Erythroblast (primary cell): ENCODE results near the gene CCDC12.

ENCODE experiments used
- DNase-seq, 2 experiments: peaks; one replicate each; lab custom pipeline; 2025; lab: John Stamatoyannopoulos, UW
- GATA1 ChIP-seq: IDR thresholded peaks from 2 replicates; pipeline ENCODE4 v1.6.1; 2011; ENCODE audit warnings: low read depth, mild to moderate bottlenecking, control low read depth, low read length, moderate library complexity
- POLR2A ChIP-seq: IDR thresholded peaks from 2 replicates; pipeline ENCODE4 v1.6.1; 2011; ENCODE audit warnings: mild to moderate bottlenecking, low read length

Gene CCDC12

DNA sequence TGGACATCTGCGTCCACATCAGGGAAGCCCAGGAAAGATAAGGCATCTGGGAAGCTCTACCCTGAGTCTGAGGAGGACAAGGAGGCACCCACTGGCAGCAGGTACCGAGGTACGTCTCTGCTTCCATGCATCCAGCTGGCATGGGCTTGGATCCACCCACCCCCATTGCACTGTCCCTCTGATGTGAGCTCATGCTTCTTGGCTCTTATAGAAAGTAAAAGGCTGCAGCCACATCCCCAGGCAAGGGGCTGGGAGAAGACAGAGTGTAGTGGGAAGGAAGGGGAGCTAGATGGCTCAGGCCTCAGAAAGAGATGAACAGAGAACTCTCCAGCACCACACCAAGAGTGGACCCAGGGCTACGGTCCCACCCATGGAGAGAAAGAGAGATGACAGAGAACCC lies 80.8 kb downstream of the CCDC12 start:
- no peak for DNase-seq
- TF ChIP-seq POLR2A (no peak), GATA1 (no peak)

DNA sequence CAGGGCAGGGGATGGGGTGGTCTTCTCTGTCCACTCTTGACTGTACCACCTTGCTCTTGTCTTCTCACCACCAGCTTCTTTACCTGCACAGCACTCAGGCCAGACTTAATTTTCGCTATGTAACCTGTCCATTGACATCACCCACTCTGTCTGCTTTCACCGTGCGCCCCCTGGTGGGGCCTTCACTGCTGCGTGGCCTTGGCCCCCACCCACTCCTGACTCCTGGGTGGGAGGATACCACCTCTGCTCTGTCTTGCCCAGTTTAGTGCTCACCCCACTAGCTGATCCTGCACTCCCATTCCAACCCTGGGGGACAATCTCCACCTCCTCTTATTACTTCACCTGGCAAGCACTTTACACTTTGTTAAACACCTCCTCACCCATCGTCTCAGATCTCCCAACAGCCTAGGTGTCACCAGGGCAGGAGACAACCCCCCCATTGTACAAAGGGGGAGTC lies 81.3 kb downstream of the CCDC12 start:
- TF ChIP-seq GATA1 (no peak), POLR2A (no peak)
- peak; percentile 58 to 77 for DNase-seq

DNA sequence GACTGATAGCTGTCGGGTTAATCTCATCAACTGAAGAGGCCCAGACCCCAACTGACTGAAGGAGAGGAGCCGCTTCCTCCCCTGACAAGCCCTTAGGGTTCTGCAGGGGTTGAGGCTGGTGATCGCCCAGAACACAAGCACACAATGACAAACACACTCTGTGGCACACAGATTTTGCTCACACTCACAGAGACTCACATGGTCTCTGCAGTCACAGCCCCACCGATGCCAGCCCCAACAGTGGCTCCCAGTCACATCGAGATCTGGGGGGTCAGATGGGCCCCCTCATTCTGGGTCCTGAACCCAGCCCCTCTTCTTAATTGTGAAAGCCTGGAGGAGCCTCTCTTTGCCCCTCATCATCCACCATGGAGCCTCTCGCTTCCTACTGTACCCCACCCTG lies 82.3 kb downstream of the CCDC12 start:
- TF ChIP-seq GATA1 (no peak), POLR2A (no peak)
- no peak for DNase-seq

DNA sequence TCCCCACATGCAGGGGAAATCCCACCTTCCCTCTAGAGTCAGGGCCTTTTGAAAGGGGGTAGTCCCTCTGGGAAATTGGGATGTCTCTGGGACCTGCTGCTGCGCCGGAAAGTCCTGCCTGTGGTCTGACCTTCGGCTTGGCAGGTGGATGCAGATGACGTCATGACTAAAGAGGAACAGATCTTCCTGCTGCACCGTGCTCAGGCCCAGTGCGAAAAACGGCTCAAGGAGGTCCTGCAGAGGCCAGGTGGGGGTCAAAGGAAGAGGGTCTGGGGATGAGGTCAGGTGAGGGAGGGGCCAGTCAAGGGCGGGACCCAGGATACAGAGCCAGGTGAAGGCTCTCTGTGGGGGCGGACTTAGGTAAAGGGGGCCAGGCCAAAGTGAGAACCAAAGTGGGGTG lies 82.8 kb downstream of the CCDC12 start:
- DNase-seq, result no peak
- no peak for TF ChIP-seq POLR2A
- TF ChIP-seq GATA1, result no peak

DNA sequence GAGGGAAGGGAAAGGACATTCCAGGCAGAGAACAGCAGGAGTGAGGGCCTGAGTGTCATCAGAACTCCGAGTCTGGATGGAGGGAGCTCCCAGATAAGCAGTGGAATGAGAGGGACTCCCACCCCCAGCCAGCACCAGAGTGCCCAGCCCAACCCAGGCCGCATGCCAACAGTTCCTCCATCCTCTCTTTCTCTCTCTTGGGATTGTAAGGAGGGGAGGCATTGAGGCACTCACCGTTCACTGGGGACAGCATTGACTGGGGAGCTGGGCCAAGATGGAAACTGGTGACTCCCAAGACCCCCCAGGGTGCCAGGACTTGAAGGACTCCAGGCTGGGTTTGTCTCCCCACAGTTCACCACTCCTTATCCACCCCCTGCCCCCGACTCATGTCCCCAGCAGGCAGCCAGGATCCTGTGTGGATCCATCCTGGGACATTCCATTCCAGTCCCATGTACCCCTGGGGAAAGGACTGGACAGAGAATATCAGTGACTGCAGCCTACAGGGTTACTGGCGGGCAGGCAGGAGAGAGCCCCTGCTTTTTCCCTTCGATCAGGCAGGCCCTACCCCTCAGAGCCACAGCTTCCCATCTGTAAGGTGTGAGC lies 83.3 kb downstream of the CCDC12 start:
- TF ChIP-seq POLR2A (no peak), GATA1 (no peak)
- no peak for DNase-seq

DNA sequence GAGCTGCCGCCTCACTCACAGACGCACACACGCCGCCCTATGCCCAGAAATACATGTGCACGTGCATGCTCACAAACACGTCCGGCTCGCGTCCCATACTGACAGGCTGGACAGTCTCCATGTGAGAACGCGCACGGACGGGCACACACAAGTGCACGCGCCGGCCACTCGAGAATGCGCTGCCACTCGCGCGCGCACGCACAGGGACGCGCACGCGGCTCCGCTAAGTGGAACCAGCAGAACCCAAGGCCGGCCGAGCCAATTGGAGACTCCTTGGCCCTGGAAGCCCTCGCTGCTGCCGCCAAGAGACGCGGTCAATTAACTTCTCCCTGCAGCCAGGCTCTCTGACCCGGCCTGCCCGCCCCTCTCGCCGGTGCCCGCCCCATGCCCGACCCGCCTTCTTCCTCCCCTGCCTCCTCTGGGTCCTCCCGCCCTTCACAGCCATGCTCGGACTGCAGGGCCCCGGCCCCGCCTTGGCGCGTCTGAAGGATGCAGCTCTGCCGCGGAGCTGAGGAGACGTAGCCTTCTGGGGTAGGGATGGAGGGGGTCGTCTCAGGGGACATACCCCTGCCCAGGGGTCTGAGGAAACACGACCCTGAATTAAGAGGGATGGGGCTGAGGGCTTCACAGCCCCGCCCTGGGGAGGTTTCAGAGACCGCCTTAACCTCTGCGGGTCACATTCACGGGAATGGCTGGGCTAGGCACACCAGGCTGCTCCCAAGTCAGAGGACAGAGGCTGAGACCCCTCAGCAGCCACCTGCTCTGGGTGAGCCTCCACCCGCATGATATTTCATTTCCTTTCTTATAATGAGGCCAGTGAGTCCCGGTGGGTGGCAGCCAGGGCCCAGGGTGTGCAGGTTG lies 84.0 kb downstream of the CCDC12 start:
- no peak for TF ChIP-seq GATA1
- no peak for TF ChIP-seq POLR2A
- peak; percentile 43 to 55 for DNase-seq

DNA sequence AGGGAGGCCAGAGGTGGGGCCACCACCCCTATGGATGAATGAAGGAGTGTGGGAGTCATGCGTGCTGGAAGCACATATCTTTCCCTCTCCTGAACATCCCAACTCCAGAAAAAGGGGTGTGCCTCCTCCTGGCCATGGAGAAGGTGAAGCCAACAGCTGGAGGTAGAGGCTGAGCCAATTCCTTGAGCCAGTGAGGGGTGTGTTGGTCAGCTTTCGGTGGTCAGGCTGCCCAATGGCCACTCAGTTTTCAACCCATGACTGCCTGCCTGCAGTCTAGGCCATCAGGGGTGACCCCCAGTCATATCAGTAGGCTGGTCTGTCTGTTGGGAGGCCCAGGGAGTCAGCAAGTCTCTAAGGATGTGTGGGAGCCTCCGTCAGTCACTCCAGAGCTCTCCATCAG lies 85.4 kb downstream of the CCDC12 start:
- no peak for DNase-seq
- TF ChIP-seq POLR2A, result no peak
- no peak for TF ChIP-seq GATA1

DNA sequence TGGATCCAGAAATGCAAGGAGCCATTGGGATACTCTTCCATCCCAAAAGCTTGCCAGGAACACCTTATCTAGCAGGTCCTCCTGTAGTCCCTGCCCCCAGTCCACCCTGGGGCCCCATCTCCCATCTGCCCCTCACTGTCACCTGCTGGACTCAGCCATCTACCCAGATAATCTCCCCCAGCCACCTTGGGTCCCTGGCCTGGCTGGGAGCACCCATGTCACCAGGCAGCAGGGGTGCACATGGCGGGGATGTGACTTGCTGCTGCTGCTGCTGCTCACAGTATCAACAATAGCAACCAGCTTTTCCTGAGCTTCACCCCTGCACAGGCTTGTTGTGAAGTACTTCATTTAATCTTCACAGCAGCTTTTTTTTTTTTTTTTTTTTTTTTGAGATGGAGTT lies 86.4 kb downstream of the CCDC12 start:
- TF ChIP-seq GATA1, result no peak
- TF ChIP-seq POLR2A, result no peak
- peak; percentile 37 to 73 for DNase-seq

DNA sequence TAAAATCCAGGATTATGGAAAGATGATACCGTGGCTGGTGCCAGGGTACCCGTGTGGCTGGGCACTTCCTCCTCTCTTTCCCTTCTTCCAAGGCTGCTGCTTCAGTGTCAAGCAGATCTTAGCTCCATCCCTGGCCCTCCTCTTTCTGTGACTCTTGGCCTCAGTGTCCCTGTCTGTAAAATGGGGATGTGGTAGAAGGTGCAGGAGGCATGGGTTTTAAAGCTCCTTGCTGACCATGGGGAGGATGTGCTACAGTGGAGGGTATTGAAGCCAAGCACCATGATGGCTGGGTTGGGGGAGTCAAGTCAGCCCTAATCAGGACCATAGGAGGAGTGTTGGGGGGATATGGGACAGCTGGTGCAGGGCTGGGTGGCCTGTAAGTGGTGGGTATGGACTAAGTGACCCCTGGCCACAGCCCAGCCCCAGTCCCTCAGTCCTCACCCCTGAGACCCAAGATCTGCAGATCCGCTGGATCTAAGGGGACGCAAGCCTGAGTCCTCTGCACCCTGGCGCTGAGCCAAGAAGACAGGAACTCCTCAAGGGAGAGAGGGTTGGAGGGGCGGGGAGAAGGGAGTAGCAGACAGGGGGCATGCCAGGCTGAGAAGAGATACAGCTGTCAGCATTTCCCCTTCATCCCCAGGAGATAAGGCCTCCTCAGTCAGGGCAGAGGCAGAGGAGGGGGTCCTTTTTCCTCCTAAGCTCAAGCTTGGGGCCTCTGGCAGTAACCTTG lies 87.0 kb downstream of the CCDC12 start:
- DNase-seq, result peak; percentile 44 to 59
- TF ChIP-seq GATA1 (no peak), POLR2A (no peak)

DNA sequence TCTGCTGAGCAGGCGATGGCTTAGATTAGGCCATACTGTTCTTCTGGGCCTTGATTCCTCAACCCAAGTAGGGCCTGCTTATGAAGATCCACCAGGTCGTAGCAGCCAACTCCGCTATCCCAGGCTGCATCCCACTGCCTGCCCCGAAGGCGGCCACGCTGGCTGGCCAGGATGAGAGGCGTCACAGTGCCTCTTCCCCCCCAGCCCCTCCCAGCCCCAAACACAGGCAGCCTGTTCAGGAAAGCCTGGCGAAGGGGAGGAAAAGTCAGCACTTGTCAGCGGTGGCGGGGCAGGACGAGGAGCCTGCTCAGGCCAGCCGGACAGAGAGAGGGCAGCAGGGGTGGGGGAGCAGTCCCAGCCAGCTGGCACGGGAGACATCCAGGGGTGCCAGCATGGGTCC lies 87.8 kb downstream of the CCDC12 start:
- TF ChIP-seq GATA1 (no peak), POLR2A (no peak)
- DNase-seq, result no peak

DNA sequence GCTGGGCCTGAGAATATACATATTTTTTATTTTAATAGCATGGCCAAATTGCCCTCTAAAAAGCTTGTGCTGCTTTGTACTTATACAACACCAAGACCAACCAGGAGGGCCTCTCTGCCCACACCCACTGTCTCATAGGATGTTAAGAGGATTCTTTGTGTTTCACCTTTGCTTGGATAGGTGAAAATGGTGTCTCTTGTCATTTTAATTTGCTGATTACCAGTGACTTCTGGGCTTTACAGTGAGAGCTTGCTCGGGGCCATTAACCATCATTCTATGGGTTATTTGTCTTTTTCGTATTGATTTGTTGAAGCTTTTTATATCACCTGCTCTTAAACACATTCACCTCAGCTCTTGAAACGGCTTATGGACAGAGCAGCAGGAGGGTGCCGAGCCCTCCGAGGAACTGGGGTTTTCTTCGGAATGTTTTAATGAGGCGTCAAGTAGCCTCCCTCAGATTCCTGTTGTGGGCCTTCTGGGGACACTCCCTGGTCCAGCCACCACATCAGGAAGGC lies 88.5 kb downstream of the CCDC12 start:
- no peak for DNase-seq
- no peak for TF ChIP-seq POLR2A

DNA sequence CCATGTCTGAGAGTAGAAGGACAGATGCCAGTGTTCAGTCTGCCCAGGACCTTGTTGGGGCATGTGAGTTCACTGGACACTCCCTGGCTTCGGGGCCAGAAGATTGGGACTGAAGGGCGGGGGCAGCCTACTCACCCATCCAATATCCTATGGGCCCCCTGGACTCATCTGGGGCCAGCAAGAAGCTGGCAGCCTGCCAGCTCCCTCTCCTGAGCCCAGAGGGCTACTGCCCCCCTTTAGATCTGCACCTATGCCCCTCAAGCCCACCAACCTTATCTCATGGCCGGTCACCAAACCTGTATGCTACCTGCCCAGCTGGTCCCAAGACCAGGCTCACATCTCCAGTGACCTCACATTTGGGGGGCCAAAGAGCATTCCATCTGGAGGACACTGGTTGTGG lies 90.9 kb downstream of the CCDC12 start:
- no peak for DNase-seq
- TF ChIP-seq GATA1 (no peak), POLR2A (no peak)

DNA sequence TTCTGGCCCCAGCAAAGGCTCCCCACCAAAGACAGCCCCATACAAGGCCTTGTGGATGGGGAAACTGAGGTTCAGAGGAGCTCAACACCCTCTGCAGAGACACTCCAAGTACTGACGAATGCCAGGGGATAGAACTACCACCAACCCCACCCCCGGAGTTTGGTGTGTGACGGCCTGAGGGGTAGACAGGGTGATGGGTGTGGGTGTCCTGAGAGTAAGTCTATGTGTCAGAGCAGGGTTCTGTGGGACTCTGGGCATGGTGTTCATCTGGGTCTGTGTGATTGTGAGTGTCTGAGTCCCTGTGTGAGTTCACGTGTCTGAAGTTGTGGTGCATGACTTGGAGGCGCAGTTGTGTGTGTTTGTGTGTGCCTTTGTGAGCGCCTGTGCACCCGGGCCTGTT lies 91.6 kb downstream of the CCDC12 start:
- TF ChIP-seq POLR2A, result no peak
- TF ChIP-seq GATA1, result no peak
- DNase-seq, result no peak

DNA sequence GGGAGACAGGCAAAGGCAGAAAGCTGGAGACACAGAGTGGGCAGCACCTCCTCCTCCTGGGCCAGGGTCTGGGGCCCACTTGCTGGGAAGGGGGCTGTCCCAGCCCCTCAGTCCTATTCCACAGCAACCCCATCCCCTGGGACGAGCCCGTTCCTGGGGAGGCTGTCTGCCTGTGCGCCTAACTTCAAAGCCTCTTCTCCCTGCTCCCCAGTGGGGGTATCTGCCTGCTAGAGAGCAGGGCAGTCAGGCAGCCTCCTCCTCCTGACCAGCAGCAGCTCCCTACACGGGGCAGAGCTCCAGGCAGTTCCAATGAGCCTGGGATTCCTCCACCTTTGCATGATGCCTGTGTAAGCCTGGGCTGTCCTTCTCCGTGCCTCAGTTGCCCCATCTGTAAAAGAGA lies 92.1 kb downstream of the CCDC12 start:
- TF ChIP-seq POLR2A (no peak), GATA1 (no peak)
- no peak for DNase-seq

DNA sequence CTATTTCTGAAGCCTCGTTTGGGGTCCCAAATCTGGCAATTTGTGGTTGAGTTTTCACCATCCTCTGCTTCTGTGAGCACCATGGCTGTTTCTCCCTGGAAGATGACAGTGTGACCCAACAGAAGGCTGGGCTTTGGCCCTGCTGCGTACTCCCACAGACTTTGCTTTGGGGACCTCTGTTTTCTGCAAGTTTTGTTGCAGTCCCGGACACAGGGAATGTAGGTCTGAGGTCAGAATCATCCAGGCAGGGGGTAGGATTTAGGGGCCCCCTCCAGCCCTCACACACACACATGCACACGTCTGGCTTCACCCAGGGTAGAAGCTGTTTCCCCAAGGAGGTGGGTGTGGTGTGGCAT lies 92.7 kb downstream of the CCDC12 start:
- no peak for DNase-seq
- TF ChIP-seq GATA1 (no peak), POLR2A (no peak)
